Astrocyte of the spinal cord (primary cell): Measurements from ENCODE around the gene CYP2U1.
"Not testable (repeated sequence)": the region's sequence is repeated elsewhere in the genome, so short reads cannot be mapped to it uniquely, and the experiment has no call there.

Experiments used
- DNase-seq: peaks from one replicate; pipeline ENCODE4 v3.0.0; 2011; ENCODE audit warnings: low read depth, low spot score
- H3K4me3 ChIP-seq: 2 replicates; pipeline ENCODE4 v1.5.1; 2011; ENCODE audit warnings: low read depth, mild to moderate bottlenecking, low read length, moderate library complexity
- CTCF ChIP-seq: IDR thresholded peaks from 2 replicates; pipeline ENCODE4 v1.5.1; 2012; ENCODE audit warnings: low read depth, mild to moderate bottlenecking, low read length, inconsistent platforms
- in situ Hi-C: cut with HindIII; loops from 2 replicates; pipeline ENCODE4 v1.10.0; 2017; ENCODE audit warnings: low sequenced_read_pairs

CYP2U1 gene

DNA sequence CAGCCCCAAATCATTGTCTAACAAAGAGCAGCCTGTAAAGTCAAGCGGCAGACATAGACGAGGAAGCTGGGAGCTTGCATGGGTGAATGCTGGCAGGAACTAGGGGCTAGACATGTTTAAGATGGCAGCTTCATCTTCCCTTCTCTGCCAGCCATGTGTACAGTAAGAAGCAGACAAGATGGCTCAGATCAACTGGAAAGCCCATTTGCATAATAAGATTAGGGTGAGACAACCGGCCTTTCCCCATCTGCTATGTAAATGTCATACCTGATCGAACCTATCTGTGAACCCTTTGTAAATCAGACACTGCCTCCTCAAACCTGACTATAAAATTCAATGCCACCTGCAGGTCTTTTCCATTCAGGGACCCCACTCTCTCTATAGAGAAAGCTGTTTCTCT, 35.6 kb downstream of the CYP2U1 start:
- no peak for TF ChIP-seq CTCF
- no peak for DNase-seq
- no peak overlapping the region for H3K4me3 ChIP-seq
- in situ Hi-C loops = no loop called here

- DNase-seq, in situ Hi-C loops, H3K4me3 ChIP-seq: not testable (repeated sequence)
Measured at GRCh38 chr4:107967519-107967918, 36.2 kb downstream of the CYP2U1 start.

DNA sequence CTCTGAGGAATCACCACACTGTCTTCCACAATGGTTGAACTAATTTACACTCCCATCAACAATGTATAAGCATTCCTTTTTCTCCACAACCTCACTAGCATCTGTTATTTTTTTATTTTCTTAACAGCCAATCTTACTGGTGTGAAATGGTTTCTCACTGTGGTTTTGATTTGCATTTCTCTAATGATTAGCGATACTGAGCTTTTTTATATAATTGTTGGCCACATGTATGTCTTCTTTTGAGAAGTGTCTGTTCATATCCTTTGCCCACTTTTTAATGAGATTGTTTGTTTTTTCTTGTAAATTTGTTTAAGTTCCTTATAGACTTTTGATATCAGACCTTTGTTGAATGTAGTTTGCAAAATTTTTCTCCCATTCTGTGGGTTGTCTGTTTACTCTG, 36.6 kb downstream of the CYP2U1 start:
- H3K4me3 ChIP-seq, DNase-seq, in situ Hi-C loops: not testable (repeated sequence)

DNA sequence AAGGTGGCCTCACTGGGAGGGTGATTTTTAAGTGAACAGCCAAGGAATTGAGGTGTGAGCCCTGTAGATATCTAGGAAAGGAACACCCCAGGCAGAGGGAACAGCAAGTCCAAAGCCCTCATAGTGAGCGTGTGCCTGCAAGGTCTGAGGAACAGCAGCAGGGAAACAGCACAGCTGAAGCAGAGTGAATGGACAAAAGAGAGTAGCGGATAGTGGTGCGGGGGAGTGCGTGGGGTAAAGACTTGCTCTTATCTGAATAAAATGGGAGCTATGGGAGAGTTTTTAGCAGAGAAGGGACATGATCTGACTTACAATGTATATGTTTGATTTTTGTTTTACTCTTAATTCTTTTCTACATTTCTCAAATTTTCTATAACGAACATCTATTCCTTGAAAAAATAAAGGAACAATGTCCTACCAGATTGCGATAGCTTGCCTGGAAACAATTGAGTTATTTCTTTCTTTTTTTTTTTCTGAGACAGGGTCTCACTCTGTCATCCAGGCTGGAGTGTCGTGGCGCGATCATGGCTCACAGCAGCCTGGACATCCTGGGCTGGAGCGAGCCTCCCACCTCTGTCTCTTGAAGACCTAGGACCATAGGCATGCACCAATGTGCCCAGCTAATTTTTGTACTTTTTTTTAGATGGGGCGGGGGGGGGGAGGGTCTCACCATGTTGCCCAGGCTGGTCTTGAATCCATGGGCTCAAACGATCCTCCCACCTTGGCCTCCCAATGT, 38.9 kb downstream of the CYP2U1 start:
- no peak for TF ChIP-seq CTCF
- no peak for DNase-seq
- in situ Hi-C loops = no loop called here
- no peak overlapping the region for H3K4me3 ChIP-seq

GRCh38 chr4:107972605-107973004, 41.3 kb downstream of the CYP2U1 start:
- in situ Hi-C loops = no loop called here
- no peak overlapping the region for H3K4me3 ChIP-seq
- DNase-seq = no peak
- TF ChIP-seq CTCF = no peak

DNA sequence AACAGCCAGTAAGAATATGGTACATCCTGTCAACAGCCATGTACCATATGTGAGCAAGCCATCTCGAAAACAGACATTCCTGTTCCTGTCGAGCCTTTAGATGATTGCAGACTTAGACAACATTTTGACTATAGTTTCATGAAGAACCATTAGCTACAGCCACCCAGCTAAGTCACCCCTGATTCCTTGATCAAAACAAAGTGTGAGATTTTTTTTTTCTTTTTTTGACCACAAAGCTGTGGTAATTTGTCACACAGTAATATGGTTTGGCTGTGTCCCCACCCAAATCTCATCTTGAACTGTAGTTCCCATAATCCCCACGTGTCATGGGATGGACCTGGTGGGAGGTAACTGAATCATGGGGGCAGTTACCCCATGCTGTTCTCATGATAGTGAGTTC, 43.2 kb downstream of the CYP2U1 start:
- no peak for TF ChIP-seq CTCF
- no peak overlapping the region for H3K4me3 ChIP-seq
- in situ Hi-C loops = no loop called here
- no peak for DNase-seq

DNA sequence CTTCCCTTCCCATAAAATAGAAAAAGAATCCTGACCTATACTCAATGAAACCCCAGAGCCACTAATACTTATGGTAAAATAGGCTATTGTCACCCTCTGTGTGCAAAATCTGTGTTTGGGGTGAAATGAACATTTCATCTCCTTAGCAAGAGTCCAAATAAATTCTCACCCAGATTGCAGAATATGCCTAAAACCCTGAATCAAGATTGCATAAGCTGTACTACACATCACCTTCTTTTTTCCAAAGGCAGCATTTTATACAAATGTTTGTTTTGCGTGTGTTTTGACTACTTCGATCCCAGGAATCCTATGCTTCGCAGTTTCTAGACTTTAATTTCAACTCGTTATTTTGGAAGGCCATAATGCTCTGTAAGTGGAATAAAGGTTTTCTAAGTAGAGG, 46.1 kb downstream of the CYP2U1 start:
- no peak overlapping the region for H3K4me3 ChIP-seq
- TF ChIP-seq CTCF = no peak
- in situ Hi-C loops = no loop called here
- no peak for DNase-seq
